IMR-90 (cell line): ENCODE data around the gene DNAH8.

ENCODE experiments used
- CEBPB ChIP-seq: IDR thresholded peaks from 2 replicates; pipeline ENCODE4 v1.6.1; 2012; ENCODE audit warnings: low read depth, low read length, improper control_type of control experiment
- MXI1 ChIP-seq: IDR thresholded peaks from 2 replicates; pipeline ENCODE4 v1.6.1; 2012; ENCODE audit warnings: low read depth, mild to moderate bottlenecking, low read length, moderate library complexity, borderline replicate concordance
- POLR2A ChIP-seq: IDR thresholded peaks from 2 replicates; pipeline ENCODE4 v1.6.1; 2012; ENCODE audit warnings: mild to moderate bottlenecking, low read depth, low read length
- RAD21 ChIP-seq: IDR thresholded peaks from 2 replicates; pipeline ENCODE4 v1.6.1; 2012; ENCODE audit warnings: low read length, improper control_type of control experiment
- SMC3 ChIP-seq: fragments of 150-350 bp; IDR thresholded peaks from 2 replicates; pipeline ENCODE4 v1.6.1; 2016; ENCODE audit warnings: low read depth, mild to moderate bottlenecking, antibody characterized with exemption, low read length, moderate library complexity
- TF ChIP-seq, protein P1 (sequence below): conservative IDR thresholded peaks from 2 replicates; pipeline ENCODE4 v1.5.1; 2012; ENCODE audit warnings: mild to moderate bottlenecking, low read depth, low read length, improper control_type of control experiment
- TF ChIP-seq, protein P2 (sequence below): fragments of 150-350 bp; IDR thresholded peaks from 2 replicates; pipeline ENCODE4 v1.6.1; 2017; ENCODE audit warnings: mild to moderate bottlenecking, antibody characterized with exemption, low read length, low read depth

DNA sequence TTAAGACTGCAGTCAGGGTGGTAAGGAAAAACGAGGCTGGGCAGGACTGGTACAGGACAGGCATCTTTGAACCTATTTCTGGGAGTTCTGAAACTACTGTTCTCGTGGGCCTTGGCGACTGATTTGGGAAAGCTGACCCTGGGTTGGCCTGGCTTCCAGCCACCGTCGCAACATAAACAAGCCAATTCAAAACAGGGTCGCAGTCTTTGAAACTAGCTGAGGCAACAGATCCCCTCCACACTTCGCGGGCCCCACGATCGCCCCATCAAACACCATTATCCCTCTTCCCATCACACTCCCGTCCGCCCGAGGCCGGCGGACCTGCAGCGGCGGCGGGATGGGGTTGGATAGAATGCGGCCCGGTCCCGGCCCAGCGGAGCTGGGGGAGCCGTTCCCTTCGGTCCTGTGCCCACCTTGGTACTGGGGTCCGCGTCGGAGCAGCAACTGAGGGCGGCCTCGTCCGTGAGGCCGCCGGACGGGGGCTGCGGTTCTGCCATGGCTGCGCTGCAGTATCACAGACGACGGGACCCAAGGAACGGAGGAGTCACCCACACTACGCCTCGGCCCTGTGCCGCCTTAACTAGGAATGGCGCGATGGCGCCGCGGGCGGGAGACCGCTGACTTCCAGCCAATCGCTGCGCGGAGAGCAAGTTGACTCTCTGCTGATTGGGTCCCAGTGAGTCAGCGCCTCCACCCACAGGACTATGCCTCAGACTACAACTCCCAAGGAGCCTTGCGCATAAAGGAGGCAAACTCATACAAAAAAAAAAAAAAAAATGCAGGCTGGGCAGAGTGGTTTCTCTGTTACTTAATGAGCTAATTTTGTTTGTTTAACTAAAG is 12.3 kb upstream of the DNAH8 start, which contains the start of gene GLO1:
- TF ChIP-seq, protein P1, sequence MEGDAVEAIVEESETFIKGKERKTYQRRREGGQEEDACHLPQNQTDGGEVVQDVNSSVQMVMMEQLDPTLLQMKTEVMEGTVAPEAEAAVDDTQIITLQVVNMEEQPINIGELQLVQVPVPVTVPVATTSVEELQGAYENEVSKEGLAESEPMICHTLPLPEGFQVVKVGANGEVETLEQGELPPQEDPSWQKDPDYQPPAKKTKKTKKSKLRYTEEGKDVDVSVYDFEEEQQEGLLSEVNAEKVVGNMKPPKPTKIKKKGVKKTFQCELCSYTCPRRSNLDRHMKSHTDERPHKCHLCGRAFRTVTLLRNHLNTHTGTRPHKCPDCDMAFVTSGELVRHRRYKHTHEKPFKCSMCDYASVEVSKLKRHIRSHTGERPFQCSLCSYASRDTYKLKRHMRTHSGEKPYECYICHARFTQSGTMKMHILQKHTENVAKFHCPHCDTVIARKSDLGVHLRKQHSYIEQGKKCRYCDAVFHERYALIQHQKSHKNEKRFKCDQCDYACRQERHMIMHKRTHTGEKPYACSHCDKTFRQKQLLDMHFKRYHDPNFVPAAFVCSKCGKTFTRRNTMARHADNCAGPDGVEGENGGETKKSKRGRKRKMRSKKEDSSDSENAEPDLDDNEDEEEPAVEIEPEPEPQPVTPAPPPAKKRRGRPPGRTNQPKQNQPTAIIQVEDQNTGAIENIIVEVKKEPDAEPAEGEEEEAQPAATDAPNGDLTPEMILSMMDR: no peak
- no peak for TF ChIP-seq RAD21
- TF ChIP-seq MXI1: 0 out of 2 replicates have a peak, but pooled peaks have one; percentile 40
- TF ChIP-seq, protein P2, sequence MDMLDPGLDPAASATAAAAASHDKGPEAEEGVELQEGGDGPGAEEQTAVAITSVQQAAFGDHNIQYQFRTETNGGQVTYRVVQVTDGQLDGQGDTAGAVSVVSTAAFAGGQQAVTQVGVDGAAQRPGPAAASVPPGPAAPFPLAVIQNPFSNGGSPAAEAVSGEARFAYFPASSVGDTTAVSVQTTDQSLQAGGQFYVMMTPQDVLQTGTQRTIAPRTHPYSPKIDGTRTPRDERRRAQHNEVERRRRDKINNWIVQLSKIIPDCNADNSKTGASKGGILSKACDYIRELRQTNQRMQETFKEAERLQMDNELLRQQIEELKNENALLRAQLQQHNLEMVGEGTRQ: peak; percentile 49; the same call in 1 of the 2 replicates
- TF ChIP-seq POLR2A: peak; percentile 94
- TF ChIP-seq CEBPB: no peak
- TF ChIP-seq SMC3: no peak
